OCI-M2 (cell line): ENCODE results near the gene PHF19.

ENCODE experiments used
- DNase-seq: peaks from one replicate; lab custom pipeline; 2025; ENCODE audit not compliant: unreplicated experiment; lab: John Stamatoyannopoulos, UW

PHF19 gene

DNA sequence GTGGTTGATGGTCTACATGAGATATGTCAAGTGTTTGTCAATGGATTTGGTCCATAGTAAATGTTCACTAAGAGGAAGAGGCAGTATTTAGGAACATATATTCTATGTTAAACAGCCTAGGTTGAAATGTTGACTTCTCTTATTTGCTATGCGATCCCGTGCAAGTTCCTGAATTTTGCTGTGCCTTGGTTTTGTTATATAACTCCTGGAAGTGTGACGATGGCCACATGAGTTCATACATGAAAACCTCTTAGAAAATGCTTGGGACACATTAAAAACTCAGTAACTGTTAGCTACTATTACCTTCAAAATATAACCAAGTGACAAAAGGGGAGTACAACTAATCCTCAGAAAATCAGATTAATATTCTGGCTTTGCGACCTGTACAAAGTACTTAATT lies 61.9 kb downstream of the PHF19 start:
- DNase-seq: no peak

DNA sequence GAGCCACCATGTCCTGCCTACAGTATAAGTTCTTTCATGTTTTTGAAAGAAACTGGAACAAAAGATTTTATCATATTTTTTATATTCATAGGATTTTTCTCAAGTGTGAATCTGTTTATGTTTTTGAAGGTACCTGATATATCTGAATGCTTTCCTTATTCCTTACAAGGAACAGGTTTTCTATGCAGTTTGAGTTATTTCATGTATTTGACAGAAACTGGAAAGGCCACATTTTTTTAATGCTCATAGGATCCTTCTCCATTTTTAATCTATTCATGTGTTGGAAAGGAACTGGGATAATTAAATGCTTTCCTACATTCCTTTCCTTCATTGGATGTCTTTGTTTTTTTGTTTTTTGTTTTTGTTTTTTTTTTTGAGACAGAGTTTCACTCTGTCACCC lies 68.1 kb downstream of the PHF19 start:
- DNase-seq: no peak

DNA sequence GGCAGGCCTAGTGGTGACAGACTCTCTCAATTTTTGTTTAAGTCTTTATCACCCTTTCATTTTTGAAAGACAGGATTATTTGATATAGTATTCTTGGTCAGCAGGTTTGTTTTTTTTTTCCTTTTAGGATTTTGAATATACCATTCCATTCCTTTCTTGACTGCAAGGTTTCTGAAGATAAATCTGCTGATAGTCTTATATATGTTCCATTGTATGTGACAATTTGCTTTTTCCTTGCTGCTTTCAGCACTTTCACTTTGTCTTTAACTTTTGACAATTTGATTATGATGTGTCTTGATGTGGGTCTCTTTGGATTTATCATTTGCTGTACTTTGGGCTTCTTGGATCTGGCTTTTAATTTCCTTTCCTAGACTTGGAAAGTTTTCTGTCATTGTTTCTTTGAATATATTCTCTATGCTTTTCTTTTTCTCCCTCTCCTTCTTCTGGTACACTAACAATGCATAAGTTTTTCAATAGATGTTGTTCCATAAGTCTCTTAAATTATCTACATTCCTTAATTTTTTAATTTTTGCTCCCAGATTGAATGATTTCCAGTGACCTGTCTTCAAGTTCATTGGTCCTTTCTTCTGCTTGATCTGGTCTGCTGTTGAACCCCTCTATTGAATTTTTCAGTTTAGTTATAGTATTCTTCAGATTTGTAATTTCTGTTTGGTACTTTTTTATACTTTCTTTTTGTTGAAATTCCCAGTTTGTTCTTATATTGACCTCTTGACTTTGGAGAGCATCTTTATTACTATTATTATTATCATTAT lies 69.2 kb downstream of the PHF19 start:
- no peak for DNase-seq
